ENCODE data around the gene ZDHHC8. TPM values are rescaled to one million over a fixed set of nuclear protein-coding genes. Genes with fewer than 3 reads are reported as not detected.

ZDHHC8 gene
- total RNA-seq, 4 donors from 2014 or later = 26.0 to 64.2 (median 34.9) TPM

DNA sequence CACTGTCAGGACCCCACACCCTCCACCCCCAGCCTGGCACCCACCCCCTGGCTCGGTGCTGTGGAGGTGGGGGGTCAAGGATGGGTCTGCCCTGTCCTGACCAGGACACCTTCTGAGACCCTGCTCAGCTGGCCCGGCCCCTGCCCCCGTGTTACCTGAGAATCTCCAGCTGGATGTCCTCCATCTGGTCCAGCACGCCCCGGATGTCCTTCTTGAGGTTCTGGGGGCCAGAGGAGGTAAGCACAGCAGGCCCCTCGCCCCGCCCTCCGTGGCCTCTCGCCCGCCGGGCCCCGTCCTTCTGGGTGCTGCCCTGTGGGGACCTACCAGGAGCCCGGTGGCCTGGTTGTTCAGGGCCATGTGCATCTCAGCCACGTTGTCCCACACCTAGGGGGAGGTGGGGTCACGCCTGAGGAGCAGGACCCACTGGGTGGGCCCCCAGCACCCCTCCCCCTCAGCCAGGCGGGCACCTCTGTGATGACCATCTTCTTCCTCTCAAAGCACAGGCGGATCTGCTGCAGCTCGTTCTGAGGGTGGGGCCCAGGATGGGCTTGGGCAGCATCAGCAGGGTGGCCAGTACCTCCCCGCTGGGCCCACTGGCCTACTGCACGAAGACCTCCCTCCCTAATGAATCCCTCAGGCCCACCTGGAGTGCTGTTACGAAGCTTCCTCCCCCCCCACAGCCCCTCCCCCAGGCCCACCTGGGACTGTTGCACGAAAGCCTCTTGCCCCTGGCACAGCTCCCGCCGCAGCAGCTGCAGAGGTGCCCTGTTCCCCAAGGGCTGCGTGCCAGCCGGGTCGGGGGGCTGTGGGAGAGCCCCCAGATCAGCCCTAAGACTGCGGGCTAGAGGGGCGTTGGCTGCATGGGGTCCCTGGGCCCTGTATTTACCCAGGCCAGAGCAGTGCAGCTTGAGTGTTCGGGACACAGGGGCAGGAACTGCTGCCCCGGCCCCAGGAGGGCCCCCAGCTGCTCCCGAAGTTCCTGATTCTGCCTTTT is 17.9 kb downstream of the ZDHHC8 start:
- H3K4me1 ChIP-seq = peaks cover 5% of the 10 kb centered on the region
- H3K36me3 ChIP-seq = peaks cover 27% of the 10 kb centered on the region
- 21% methylated on average over 6 of the region's 32 CpGs for WGBS
- H3K9me3 ChIP-seq = no peaks in the 10 kb centered on the region
- no peak for DNase-seq (ENCODE audit: low spot score in 2 of 2)
- H3K27ac ChIP-seq = no peak overlapping the region
- H3K27me3 ChIP-seq = no peaks in the 10 kb centered on the region
- no peak overlapping the region for H3K4me3 ChIP-seq
- TF ChIP-seq POLR2A (IDR thresholded peaks at IDR 0.05) (no peak), EP300 (IDR thresholded peaks at IDR 0.05) (no peak), POLR2AphosphoS5 (IDR thresholded peaks at IDR 0.05) (no peak)

DNA sequence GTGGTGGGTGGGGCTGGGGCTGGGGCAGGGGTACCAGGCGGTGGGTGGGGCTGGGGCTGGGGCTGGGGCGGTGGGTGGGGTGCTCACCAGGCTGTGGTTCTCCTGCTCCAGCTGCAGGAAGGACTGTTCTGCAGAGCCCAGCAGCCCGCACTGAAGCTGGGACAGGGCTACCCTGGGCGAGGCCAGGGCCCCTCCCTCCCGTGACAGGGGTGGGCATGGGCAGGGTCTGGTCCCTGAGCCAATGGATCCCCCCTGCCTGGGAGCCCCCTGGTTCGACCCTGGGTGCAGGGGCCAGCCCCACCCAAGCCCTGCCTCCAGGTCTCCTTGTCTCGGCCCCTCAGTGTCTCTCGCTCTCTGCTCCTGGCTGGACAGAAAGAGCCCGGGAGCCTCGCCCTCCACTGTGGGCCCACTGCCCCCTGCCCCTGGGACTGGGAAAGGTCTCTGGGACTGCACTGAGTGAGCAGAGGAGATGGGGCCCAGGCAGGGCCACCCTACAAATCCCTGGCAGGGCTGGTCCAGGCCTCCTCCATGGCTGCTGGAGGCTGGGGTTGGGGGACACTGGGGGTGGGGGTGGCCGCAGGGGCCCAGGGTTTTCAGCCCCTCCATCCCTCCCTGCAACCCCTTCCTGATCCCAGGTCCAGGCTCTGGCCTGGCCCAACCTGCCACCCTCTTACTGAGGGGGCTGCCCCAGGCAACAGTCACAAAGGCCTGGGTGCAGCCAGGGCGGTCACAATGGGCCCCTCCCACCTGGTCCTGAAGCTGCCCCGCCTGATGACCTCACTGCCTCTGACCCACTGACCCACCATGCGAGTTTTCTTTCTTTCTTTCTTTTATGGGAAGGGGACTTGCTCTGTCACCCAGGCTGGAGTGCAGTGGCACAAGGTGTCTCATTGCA is 19.0 kb downstream of the ZDHHC8 start, which contains the start of gene CCDC188:
Gene CCDC188, minus strand, starts transcription at position 675 of the 895 bp plus-strand sequence. Its CDS starts 69 bp downstream, at position 606.
- peaks cover 17% of the 10 kb centered on the region for H3K36me3 ChIP-seq
- 89% methylated on average over 4 of the region's 14 CpGs for WGBS
- H3K27ac ChIP-seq = no peak within 1 kb of the TSS
- H3K4me3 ChIP-seq = no peak within 1 kb of the TSS
- no peak for DNase-seq (ENCODE audit: low spot score in 2 of 2)
- peaks cover 12% of the 10 kb centered on the region for H3K4me1 ChIP-seq
- H3K27me3 ChIP-seq = no peaks in the 10 kb centered on the region
- no peaks in the 10 kb centered on the region for H3K9me3 ChIP-seq
- TF ChIP-seq, protein P1, sequence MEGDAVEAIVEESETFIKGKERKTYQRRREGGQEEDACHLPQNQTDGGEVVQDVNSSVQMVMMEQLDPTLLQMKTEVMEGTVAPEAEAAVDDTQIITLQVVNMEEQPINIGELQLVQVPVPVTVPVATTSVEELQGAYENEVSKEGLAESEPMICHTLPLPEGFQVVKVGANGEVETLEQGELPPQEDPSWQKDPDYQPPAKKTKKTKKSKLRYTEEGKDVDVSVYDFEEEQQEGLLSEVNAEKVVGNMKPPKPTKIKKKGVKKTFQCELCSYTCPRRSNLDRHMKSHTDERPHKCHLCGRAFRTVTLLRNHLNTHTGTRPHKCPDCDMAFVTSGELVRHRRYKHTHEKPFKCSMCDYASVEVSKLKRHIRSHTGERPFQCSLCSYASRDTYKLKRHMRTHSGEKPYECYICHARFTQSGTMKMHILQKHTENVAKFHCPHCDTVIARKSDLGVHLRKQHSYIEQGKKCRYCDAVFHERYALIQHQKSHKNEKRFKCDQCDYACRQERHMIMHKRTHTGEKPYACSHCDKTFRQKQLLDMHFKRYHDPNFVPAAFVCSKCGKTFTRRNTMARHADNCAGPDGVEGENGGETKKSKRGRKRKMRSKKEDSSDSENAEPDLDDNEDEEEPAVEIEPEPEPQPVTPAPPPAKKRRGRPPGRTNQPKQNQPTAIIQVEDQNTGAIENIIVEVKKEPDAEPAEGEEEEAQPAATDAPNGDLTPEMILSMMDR (IDR thresholded peaks at IDR 0.05) = no peak
- TF ChIP-seq POLR2A (IDR thresholded peaks at IDR 0.05) (no peak), EP300 (IDR thresholded peaks at IDR 0.05) (no peak), POLR2AphosphoS5 (IDR thresholded peaks at IDR 0.05) (no peak)

DNA sequence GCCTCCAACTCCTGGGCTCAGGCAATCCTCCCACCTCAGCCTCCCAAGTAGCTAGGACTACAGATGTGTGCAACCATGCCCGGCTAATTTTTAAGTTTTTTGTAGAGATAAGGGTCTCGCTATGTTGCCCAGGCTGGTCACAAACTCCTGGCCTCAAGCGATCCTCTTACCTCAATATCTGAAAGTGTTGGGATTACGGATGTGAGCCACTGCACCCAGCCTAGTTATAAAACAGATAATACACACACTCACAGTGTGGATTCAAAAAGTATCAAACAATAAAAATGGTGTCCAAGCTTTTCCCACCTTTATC is 19.6 kb downstream of the ZDHHC8 start:
- DNase-seq (ENCODE audit: low spot score in 2 of 2) = no peak
- no peak for TF ChIP-seq POLR2A (IDR thresholded peaks at IDR 0.05)
- no peak for TF ChIP-seq POLR2AphosphoS5 (IDR thresholded peaks at IDR 0.05)
- TF ChIP-seq, protein P1 (IDR thresholded peaks at IDR 0.05) = no peak
- no peak for TF ChIP-seq EP300 (IDR thresholded peaks at IDR 0.05)
- Histone ChIP-seq H3K36me3 (peaks cover 12% of the 10 kb centered on the region), H3K27ac (no peak overlapping the region), H3K4me1 (peaks cover 12% of the 10 kb centered on the region), H3K27me3 (no peaks in the 10 kb centered on the region), H3K9me3 (no peaks in the 10 kb centered on the region), H3K4me3 (no peak overlapping the region)
- WGBS = 90% methylated on average over 4 of the region's 4 CpGs

DNA sequence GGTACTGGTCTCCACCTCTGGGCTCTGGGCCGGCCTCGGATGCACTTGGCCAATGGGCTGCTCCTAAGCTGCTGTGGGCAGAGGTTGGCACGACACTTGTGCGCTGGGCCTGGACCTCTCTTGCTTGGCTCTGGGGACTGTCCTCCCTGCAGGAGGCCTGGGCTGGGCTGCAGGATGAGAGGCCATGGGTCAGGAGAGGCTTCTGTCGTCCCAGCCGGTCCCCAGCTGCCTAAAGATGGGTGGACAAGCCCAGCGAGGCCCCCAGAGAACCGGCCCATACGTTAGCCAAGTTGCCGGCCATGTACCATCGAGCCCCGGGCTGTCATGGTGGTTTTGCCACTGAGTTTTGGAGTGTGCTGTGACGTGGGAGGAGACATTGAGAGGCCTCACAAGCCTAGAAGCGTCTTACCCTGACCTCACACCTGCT is 20.9 kb downstream of the ZDHHC8 start:
- Histone ChIP-seq H3K36me3 (peaks cover 1% of the 10 kb centered on the region), H3K4me1 (peaks cover 12% of the 10 kb centered on the region), H3K27me3 (peaks cover 7% of the 10 kb centered on the region), H3K9me3 (no peaks in the 10 kb centered on the region), H3K4me3 (no peak overlapping the region), H3K27ac (no peak overlapping the region)
- WGBS = 100% methylated on average over 1 of the region's 14 CpGs
- TF ChIP-seq EP300 (IDR thresholded peaks at IDR 0.05) (no peak), POLR2A (IDR thresholded peaks at IDR 0.05) (no peak), POLR2AphosphoS5 (IDR thresholded peaks at IDR 0.05) (no peak)
- TF ChIP-seq, protein P1 (IDR thresholded peaks at IDR 0.05) = no peak
- DNase-seq (ENCODE audit: low spot score in 2 of 2) = no peak

DNA sequence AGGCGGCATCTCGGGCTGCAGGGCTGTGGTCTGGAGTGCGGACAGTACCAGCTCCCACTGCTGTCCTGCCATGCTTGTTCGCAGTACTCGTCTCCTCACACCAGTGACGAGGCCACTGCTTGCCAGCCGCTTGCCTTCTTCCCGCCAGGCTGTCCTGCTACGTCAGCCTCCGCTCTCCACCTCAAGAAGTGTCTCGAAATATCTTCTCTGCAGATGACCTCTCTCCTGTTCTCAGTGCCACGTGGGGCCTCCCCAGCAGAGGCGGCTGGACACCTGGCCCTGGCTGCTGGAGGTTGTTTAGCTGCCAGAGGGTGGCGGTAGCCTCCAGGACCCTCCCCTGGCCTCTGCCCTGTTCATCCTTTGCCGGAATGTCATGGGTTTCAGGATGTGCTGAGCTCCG is 22.3 kb downstream of the ZDHHC8 start:
- no peak overlapping the region for H3K27ac ChIP-seq
- peaks cover 12% of the 10 kb centered on the region for H3K4me1 ChIP-seq
- 57% methylated on average over 14 of the region's 16 CpGs for WGBS
- H3K9me3 ChIP-seq = no peaks in the 10 kb centered on the region
- H3K36me3 ChIP-seq = no peaks in the 10 kb centered on the region
- DNase-seq (ENCODE audit: low spot score in 2 of 2) = no peak
- TF ChIP-seq EP300 (IDR thresholded peaks at IDR 0.05) (no peak), POLR2AphosphoS5 (IDR thresholded peaks at IDR 0.05) (no peak), POLR2A (IDR thresholded peaks at IDR 0.05) (no peak)
- TF ChIP-seq, protein P1 (IDR thresholded peaks at IDR 0.05) = no peak
- H3K4me3 ChIP-seq = no peak overlapping the region
- peaks cover 12% of the 10 kb centered on the region for H3K27me3 ChIP-seq
